GM18870 (cell line): Measurements from ENCODE around the gene PROP1.
"Not testable (repeated sequence)": the region's sequence is repeated elsewhere in the genome, so short reads cannot be mapped to it uniquely, and the experiment has no call there.

ENCODE experiments used
- ATAC-seq: cut with Tn5 transposase; IDR thresholded peaks from one replicate; pipeline ENCODE4 v1.9.1; 2021; ENCODE audit warnings: moderate library complexity; ENCODE audit not compliant: unreplicated experiment

Gene PROP1

GRCh38 chr5:177982956-177983355 lies 13.1 kb downstream of the PROP1 start:
- no peak for ATAC-seq

GRCh38 chr5:177982072-177982727 lies 13.8 kb downstream of the PROP1 start:
- ATAC-seq = no peak

- no peak for ATAC-seq
Observed at GRCh38 chr5:177981296-177982071, 14.6 kb downstream of the PROP1 start.

- no peak for ATAC-seq
Observed at GRCh38 chr5:177980743-177981151, 15.3 kb downstream of the PROP1 start.

GRCh38 chr5:177977600-177977999 lies 18.4 kb downstream of the PROP1 start:
- ATAC-seq = not testable (repeated sequence)

GRCh38 chr5:177973066-177973635 lies 22.9 kb downstream of the PROP1 start:
- ATAC-seq = no peak

- no peak for ATAC-seq
Observed at GRCh38 chr5:177972613-177973012, 23.4 kb downstream of the PROP1 start.

GRCh38 chr5:177972014-177972413 lies 24.0 kb downstream of the PROP1 start:
- ATAC-seq = not testable (repeated sequence)

GRCh38 chr5:177968661-177969211 lies 27.3 kb downstream of the PROP1 start:
- ATAC-seq = no peak

GRCh38 chr5:177967221-177967887 lies 28.7 kb downstream of the PROP1 start:
- no peak for ATAC-seq

GRCh38 chr5:177966839-177967166 lies 29.2 kb downstream of the PROP1 start:
- ATAC-seq = no peak

- no peak for ATAC-seq
Observed at GRCh38 chr5:177966009-177966838, 29.8 kb downstream of the PROP1 start.

GRCh38 chr5:177964471-177964870 lies 31.6 kb downstream of the PROP1 start:
- no peak for ATAC-seq

GRCh38 chr5:177963966-177964365 lies 32.1 kb downstream of the PROP1 start:
- ATAC-seq = no peak

GRCh38 chr5:177959315-177959714 lies 36.7 kb downstream of the PROP1 start:
- ATAC-seq = no peak

- ATAC-seq = no peak
Observed at GRCh38 chr5:177958696-177959095, 37.3 kb downstream of the PROP1 start.

- ATAC-seq = no peak
Observed at GRCh38 chr5:177957241-177957640, 38.8 kb downstream of the PROP1 start.

- not testable (repeated sequence) for ATAC-seq
Observed at GRCh38 chr5:177953101-177953500, 42.9 kb downstream of the PROP1 start.

GRCh38 chr5:177949656-177950055 lies 46.4 kb downstream of the PROP1 start:
- not testable (repeated sequence) for ATAC-seq

GRCh38 chr5:177949065-177949464 lies 47.0 kb downstream of the PROP1 start:
- ATAC-seq = not testable (repeated sequence)
